GM21526 (cell line): ENCODE measurements around the gene PRR19.

Source experiments
- ATAC-seq: cut with Tn5 transposase; IDR thresholded peaks from one replicate; pipeline ENCODE4 v1.9.1; 2021; ENCODE audit warnings: moderate library complexity; ENCODE audit not compliant: unreplicated experiment, low FRiP score

The PRR19 gene

DNA sequence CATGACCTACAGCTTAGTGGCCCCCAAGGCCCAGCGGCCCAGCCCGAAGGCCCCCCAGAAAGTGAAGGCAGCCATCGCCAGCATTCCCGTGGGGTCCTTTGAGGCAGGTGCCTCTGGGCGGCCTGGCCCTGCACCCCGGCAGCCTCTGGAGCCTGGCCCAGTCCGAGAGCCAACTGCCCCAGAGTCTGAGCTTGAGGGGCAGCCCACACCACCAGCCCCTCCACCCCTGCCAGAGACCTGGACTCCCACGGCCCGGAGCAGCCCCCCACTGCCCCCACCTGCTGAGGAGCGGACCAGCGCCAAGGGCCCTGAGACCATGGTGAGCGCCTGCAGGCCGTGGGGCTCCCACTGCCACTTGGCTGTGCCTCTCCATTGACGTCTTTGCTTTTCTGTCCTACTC, 9.0 kb upstream of the PRR19 start:
- no peak for ATAC-seq

DNA sequence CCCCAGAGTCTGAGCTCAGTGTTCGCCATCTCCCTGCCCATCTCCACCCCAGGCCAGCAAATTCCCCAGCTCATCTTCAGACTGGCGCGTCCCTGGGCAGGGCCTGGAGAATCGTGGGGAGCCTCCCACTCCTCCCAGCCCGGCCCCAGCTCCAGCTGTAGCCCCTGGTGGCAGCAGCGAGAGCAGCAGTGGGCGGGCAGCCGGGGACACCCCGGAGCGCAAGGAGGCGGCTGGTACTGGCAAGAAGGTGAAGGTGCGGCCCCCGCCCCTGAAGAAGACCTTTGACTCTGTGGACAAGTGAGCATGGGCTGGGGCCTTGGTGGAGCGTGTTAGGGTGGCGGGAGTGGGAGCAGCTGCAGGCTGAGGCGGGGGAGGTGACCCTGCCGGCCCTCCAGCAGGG, 8.4 kb upstream of the PRR19 start:
- no peak for ATAC-seq

DNA sequence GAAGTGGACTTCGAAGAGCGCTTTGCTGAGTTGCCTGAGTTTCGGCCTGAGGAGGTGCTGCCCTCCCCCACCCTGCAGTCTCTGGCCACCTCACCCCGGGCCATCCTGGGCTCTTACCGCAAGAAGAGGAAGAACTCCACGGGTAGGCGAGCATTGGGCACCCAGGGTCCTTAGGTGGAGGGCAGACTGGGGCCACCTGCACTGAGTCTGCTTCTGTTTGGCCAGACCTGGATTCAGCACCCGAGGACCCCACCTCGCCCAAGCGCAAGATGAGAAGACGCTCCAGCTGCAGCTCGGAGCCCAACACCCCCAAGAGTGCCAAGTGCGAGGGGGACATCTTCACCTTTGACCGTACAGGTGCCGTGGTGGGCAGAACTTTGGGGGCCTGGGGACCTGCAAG, 8.0 kb upstream of the PRR19 start:
- no peak for ATAC-seq

DNA sequence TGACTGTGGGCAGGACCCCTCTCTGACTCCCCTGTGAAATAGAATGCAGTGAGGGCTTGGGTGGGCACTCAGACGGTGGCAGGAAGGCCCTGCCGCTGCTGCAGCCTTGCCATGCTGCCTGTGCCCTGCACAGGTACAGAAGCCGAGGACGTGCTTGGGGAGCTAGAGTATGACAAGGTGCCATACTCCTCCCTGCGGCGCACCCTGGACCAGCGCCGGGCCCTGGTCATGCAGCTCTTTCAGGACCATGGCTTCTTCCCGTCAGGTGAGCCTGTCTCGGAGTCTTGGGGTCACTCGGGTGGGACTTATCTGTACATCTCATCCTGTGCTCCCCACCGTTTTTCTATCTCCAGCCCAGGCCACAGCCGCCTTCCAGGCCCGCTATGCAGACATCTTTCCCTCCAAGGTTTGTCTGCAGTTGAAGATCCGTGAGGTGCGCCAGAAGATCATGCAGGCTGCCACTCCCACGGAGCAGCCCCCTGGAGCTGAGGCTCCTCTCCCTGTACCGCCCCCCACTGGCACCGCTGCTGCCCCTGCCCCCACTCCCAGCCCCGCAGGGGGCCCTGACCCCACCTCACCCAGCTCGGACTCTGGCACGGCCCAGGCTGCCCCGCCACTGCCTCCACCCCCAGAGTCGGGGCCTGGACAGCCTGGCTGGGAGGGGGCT, 7.3 kb upstream of the PRR19 start:
- ATAC-seq = no peak

DNA sequence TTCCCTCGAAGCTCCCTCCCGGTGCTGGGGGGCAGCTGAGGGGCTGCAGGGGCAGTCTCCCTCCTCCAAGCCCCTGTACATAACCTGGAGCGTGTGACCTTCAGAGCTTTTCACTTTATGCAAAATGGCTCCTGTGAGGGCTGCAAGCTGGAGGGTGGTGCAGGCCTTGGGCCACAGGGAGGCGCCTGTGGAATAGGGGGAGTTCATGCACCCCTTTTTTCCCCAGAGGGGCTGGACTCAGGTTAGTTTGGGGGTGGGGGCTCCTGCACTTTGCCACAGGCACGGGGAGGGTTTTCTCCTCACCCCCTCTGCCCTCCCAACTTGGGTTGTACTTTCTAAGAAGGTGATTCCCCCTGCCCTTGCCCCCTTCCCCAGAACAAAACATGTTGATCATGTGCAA, 6.6 kb upstream of the PRR19 start:
- no peak for ATAC-seq

DNA sequence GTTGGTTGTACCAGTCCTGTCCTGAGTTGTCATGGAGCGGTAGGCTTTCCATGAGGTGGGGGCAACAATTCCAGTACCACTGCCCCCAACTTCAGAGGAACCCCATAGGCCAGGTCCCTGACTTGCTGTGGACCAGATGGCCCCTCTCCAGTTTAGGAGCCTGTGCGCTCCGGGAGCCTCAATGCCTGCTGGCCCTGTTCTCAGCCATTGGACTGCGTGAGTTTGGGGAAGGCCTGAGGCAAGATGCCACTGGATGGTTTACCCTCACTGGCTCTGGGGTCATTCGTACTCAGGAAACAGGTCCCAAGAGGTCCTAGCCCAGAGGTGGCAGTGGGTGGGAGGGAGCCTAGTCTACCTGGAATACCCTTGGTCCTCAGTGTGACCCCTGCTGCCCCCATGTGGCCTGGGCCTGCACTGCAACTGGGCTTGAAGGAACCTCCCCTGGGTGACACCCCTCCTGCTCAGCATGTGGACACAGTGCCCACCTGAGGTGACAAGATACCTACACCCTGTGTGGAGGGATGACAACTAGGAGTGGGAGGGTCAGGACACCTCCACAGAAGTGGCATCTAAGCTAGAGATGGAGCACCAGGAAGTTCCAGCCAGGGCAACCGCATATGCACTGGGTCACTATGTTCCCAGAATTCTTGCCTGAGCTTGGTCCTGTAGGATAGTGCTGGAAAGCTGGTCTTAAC, 6.0 kb upstream of the PRR19 start:
- ATAC-seq = no peak

DNA sequence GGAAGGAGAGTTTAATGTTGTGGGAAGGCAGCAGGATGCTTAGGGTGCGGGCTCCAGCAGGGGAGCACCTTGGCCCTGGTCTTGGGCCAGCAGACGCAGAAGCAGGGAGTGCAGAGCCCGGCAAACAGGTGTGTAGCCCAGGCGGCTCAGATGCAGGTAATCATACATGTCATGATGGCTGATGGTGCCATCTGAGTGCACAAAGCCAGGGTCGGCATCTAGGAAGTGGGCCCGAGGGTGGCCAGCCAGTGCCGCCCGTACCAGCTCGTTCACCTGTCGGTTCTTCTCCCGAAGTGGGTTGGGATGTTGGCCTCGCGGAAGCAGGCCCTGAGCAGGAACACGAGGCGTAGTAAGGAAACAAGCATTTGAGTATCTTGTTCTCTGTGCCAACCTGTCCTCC, 4.9 kb upstream of the PRR19 start:
- ATAC-seq = no peak

DNA sequence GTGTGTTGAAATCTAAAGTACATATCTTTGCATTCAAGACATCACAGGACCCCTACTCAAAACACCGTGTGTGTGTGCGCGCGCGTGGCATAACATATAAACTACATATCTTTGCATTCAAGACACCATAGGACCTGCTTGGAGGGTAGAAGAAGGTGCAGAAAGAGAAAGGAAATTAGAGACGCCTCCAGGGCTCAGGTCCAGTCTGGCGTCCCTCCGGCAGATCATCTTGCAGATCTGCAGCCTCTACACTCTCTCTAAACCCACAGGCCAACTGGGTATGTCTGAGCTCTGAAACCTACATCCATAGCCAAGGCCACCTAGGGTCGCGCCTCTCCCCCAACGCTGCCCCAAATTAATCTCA, 1.2 kb downstream of the PRR19 start:
- ATAC-seq = no peak

DNA sequence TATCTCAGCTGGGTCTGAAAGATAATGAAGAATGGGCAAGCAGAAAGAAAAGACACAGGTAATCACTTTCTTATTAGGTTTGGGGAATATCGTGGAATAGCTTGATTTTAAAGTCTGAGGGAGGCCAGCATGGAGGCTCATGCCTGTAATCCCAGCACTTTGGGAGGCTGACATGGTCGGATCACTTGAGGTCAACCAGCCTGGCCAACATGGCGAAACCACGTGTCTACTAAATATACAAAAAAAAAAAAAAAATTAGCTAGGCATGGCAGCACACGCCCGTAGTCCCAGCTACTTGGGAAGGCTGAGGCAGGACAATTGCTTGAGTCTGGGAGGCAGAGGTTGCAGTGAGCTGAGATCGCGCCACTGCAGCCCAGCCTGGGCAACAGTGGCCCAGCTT, 1.9 kb downstream of the PRR19 start:
- no peak for ATAC-seq

DNA sequence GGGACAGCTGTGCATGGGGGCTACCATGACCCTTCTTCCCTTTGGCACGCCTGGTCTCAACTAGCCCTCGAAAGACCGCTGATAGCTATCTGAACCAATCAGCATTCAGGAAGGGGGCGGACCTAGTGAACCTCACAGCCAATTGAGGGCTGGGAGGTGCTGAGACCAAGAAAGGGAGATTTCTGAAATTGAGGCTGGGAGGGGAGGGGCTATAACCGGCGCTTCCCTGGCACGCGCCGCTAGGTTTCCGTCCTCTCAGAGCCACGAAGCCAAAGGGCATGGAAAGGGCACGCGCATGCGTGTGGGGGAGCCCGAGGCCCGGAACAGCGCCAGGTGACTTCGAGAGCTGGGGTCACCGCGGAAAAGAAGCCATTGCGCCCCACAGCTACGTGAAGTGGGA, 4.7 kb downstream of the PRR19 start:
- ATAC-seq = no peak

DNA sequence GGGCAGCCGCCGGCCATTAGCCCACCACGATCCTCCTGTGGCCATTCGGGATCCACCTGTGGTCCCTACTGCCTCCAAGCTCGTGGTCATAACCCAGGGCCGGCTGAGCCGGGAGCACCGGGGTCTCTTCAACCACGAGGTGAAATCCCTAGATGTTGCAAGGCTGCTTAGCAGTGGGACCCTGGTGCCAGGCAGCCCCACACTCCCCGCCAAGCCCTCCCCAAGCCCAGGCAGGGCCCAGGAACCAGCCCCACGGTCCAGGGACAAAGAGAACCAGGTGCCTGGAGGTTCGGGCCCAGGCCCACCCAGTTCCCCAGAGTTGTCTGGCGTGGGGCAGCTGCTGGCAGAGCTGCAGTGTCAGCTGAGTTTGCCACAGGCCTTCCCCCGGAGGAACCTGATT, 7.8 kb downstream of the PRR19 start:
- ATAC-seq = no peak

DNA sequence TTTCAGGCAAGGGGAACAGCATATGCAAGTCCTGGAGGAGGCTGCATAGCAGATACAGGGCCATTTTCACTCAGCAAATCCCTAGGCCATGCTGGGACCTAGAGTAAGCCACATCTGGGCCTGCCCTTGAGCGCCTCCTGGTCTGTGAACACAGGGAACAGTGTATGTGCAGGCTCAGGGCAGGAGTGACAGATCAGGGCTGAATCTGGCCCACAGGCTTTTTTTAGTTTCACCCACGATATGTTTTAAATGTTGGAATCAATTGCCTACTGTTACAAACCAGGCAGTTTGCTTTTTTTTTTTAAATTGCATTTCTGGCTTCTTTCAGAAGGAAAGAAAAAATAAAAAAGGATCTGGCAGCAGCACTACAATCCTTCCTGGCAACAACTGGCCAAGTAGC, 9.7 kb downstream of the PRR19 start:
- ATAC-seq = no peak

DNA sequence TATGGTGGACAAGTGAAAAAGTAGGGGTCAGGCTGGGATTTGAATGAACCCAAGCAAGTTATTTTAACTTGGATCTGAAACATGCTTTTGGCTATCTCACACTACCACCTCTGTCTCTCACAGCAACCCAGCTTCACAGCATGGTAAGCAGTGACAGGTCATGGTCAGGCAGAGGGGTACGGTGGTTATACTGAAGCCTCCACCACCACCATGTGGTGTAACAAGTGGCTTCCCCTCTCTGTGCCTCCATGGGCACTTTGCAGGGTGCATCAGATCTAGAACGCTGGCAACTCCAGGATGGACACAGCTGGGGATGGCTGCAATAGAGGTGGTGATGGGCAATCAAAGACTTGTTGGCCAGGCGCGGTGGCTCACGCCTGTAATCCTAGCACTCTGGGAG, 10.4 kb downstream of the PRR19 start:
- ATAC-seq = no peak

DNA sequence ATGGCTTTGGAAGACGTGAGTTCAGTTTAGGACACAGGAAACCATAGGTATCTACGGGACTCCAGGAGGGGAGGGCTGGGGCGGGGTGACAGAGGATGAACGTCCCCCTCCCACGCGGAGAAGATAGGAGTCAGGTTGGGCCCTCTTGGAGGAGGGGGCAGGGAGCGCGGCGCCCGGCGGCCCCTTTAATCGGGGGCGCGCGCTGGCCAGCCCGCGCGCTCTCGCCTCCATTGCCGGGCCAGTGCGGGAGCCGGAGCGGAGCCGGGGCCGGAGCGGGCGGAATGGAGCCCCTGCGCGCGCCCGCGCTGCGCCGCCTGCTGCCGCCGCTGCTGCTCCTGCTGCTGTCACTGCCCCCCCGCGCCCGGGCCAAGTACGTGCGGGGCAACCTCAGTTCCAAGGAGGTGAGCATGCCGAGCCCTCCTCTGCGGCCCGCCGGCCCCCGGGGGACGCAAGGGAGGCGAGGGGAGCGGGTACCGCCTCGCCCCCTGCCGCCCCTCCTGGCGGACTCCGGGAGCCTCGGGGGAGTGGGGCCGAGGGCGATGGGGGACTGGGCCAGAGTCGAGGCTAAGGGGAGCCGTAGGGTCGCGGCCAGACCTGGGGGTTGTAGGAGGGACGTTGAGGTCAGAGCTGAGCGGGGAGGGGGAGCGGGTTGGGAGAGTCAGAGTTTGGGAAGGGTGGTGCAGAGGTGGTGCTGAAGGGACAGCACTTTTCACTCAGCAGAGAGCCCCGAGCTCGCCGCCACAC, 11.3 kb downstream of the PRR19 start, which contains the start of gene TMEM145:
TSS of gene TMEM145 (plus strand) at position 214 of the 744 bp plus-strand sequence. CDS start at position 282, 68 bp downstream.
- ATAC-seq = no peak

DNA sequence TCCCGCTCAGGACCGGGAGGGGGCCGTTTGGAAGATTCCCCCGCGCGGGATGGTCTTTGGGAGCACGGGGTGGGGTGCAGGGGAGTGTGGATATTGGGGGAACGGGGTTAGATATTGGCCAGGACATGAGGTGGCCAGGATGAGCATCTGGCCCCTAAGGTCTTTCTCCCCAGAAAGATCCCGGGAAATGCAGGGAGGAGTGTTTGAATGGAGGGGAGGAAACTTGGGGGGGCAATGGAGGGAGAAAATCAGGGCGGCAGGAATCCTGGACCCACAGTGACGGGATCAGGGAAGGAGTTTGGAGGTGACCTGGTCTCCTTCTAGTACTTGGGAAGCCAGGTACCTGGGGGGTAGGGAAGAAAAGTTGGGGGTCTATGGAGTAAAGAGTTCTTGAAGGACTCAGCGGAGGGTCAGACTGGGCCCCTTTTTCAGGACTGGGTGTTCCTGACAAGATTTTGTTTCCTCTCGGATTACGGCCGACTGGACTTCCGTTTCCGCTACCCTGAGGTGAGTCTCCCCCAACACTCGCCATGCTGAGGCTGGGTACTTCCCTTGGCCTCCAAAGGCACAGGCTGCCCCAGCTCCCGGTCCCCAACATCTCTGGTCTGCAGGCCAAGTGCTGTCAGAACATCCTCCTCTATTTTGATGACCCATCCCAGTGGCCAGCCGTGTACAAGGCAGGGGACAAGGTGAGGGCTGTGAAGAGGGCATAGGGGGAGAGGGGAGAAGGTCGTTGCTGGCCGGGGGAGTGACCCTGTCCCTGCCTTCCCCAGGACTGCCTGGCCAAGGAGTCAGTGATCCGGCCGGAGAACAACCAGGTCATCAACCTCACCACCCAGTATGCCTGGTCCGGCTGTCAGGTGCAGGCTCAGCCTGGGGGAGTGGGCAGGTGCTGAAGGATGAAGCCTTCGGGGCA, 12.2 kb downstream of the PRR19 start:
- no peak for ATAC-seq

DNA sequence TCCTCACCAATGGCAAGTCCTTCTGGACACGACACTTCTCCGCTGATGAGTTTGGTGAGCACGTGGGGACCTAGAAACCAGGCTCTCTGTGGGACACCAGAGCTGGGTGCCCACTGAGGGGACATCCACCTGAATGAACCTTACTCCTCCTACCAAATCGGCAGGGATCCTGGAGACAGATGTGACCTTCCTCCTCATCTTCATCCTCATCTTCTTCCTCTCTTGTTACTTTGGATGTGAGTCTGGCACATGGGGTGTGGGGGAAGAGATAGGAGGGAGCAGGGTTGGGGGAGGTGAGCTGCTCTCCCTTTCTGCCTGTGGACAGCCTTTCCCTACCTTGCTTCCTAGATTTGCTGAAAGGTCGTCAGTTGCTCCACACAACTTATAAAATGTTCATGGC, 13.1 kb downstream of the PRR19 start:
- no peak for ATAC-seq

DNA sequence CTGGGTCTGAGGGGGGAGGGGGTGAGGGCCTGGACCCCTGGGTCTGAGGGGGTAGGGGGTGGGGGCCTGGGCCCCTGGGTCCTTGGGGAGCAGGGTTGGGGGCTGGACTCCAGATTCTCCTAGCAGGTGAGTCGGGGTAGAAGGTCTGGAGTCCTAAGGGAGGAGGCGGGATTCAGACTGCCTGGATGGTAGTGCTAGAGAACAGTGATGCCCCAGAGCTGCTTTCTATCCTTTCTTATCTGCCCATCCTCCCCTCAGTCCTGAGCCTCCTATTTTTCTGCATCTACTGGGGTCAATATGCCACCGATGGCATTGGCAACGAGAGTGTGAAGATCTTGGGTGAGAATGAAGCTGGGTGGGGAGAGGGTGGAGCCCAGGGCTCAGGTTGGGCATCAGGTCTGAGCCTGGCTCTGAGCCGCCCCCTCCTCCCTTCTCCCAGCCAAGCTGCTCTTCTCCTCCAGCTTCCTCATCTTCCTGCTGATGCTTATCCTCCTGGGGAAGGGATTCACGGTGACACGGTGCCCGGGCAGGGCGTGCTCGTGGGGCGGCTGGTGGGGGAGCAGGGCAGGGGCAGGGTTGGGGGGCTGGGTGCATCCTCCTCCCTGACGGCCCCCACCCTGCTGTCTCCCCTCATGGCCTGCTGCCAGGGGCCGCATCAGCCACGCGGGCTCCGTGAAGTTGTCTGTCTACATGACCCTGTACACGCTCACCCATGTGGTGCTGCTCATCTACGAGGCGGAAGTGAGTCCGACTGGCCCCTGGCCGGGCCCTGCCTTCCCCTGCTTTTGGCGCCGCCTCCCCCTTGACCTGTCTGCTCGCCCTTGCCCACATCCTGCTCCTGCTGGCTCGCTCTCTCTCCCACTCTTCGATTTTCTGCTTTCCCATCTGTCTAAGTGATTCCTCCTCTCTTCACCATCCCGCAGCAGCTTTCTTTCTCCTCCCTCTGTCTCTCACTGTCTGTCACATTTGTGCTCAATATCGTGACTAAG, 14.6 kb downstream of the PRR19 start:
- no peak for ATAC-seq

DNA sequence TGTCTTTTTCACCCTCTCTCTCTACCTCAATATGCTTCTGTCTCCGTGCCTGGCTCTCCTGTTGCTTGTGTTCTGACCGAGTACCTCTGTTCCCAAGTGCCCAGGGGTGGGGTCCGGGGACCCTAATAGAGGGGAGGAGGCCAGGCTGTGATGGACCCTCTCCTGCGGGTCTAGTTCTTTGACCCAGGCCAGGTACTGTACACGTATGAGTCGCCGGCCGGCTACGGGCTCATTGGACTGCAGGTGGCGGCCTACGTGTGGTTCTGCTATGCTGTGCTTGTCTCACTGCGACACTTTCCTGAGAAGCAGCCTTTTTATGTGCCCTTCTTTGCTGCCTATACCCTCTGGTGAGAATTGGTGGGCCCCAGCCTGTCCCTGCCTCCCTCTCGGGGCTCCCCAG, 15.6 kb downstream of the PRR19 start:
- no peak for ATAC-seq

DNA sequence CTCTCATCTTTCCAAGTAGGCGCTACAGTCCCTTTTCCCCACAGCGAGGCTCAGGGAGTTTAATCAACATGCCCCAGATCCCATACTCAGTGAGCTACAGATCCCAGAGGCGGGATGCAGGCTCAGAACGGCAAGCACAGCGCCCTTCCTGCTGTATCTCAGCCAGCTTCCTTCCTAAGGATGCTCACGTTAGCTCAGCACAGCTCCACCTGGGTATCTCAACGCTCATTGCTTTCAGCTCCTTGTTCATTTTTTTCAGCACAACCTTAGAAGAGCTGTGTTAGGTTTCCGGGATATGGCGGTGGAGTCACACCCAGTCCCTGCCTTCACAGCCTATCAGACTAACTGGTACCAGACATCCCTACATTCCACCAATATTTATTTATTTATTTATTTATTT, 20.4 kb downstream of the PRR19 start:
- no peak for ATAC-seq

DNA sequence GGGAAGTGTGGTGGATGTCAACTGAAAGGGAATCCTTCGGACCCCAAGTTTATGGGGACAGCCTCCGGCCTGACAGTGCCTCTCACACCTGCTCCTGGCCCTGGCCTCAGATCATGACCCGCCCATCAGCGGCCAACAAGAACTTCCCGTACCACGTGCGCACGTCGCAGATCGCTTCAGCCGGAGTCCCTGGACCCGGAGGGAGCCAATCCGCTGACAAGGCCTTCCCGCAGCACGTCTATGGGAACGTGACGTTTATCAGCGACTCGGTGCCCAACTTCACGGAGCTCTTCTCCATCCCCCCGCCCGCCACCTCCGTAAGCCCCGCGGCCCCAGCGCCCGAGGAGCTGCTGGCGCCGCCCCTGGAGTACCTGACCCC, 21.5 kb downstream of the PRR19 start:
- no peak for ATAC-seq
